Ramos (cell line): ENCODE data around the gene MGA.

Experiments
- in situ Hi-C: fragments of 300-500 bp; cut with MboI; formaldehyde crosslinking; loops from one replicate; pipeline ENCODE4 v1.14.3; 2022; ENCODE audit warnings: low sequenced_read_pairs; ENCODE audit not compliant: unreplicated experiment

The MGA gene

GRCh38 chr15:41820791-41821423 is 160.7 kb downstream of the MGA start:
- in situ Hi-C loops, result loop anchor here (25.0 kb wide), 1 partner anchor 259 kb away; the partner anchor contains the start of gene TYRO3

DNA sequence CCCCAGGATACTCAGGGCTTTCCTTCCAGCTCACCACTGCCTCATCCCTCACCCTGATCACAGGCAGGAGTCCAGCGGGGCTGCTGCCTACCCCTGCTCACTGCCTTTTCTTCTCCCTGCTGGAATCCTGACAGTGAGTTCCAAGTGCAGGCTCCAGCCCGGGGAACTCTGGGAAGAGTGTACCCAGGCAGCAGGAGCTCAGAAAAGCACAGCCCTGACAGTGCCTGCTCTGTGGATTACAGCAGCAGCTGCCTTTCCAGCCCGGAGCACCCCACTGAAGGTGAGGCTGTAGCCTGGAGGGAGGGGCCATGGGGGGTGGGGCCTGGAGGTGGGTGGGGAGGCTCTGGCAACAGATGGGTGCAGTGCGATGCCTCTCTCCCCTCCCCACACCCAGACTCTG is 161.6 kb downstream of the MGA start:
- in situ Hi-C loops, result loop anchor here (25.0 kb wide), 1 partner anchor 260 kb away; the partner anchor contains the start of gene TYRO3

DNA sequence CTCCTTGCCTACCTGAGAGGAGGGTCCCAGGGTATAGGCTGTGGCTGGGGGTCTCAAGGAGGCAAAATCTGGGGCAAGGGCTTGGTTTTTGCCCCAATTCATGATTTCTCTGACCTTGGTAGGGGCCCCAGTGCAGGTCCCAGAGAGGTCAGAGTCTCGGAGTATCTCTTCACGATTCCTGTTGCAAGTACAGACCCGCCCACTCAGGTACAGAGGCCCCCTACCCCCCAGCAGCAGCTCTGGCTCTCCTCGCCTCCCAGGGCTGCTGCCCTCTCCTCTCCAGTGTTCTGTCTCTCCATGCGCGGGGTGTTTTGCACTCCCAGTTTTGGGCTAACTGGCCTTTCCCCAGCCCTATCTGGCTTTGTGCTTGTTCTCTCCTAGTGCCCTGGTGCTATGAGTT is 162.3 kb downstream of the MGA start:
- in situ Hi-C loops, result loop anchor here (25.0 kb wide), 1 partner anchor 260 kb away; the partner anchor contains the start of gene TYRO3
